Mesendoderm (in vitro differentiated cells): ENCODE data around the gene ADAM12.

Experiments
- DNase-seq: peaks from one replicate; pipeline ENCODE4 v3.0.0; 2013
- H2AK5ac ChIP-seq: 2 replicates; pipeline ENCODE4 v1.6.1; 2013; ENCODE audit warnings: low read length, inconsistent platforms
- H2BK120ac ChIP-seq: 2 replicates; pipeline ENCODE4 v1.6.1; 2013; ENCODE audit warnings: low read depth, mild to moderate bottlenecking, low read length, moderate library complexity, mixed read lengths
- H2BK15ac ChIP-seq: replicated peaks from 2 replicates; pipeline ENCODE4 v1.6.1; 2013; ENCODE audit warnings: low read depth, mild to moderate bottlenecking, moderate library complexity
- H2BK5ac ChIP-seq: 2 replicates; pipeline ENCODE4 v1.6.1; 2013; ENCODE audit warnings: low read length, inconsistent platforms
- H3K18ac ChIP-seq: 2 replicates; pipeline ENCODE4 v1.6.1; 2013; ENCODE audit warnings: mild to moderate bottlenecking, low read length, mixed read lengths
- H3K23ac ChIP-seq: one replicate; pipeline ENCODE4 v1.6.1; 2013; ENCODE audit warnings: low read length
- H3K27ac ChIP-seq: 2 replicates; pipeline ENCODE4 v1.5.1; 2013; ENCODE audit warnings: low read depth, mild to moderate bottlenecking, inconsistent platforms, low read length, moderate library complexity
- H3K27me3 ChIP-seq: 2 replicates; pipeline ENCODE4 v1.6.1; 2013; ENCODE audit warnings: low read length, control low read depth, mild to moderate bottlenecking, inconsistent platforms; ENCODE audit not compliant: insufficient read depth, poor library complexity
- H3K36me3 ChIP-seq: 2 replicates; pipeline ENCODE4 v1.6.1; 2013; ENCODE audit warnings: low read length, inconsistent platforms; ENCODE audit not compliant: control insufficient read depth, insufficient read depth
- H3K4ac ChIP-seq: one replicate; pipeline ENCODE4 v1.6.1; 2013; ENCODE audit warnings: low read depth, mild to moderate bottlenecking, low read length, moderate library complexity
- H3K4me1 ChIP-seq: 2 replicates; pipeline ENCODE4 v1.6.1; 2013; ENCODE audit warnings: low read depth, low read length, inconsistent platforms; ENCODE audit not compliant: control insufficient read depth
- H3K4me2 ChIP-seq: 2 replicates; pipeline ENCODE4 v1.6.1; 2013; ENCODE audit warnings: low read length
- H3K4me3 ChIP-seq: 2 replicates; pipeline ENCODE4 v1.5.1; 2013; ENCODE audit warnings: mild to moderate bottlenecking, low read length
- H3K56ac ChIP-seq: one replicate; pipeline ENCODE4 v1.6.1; 2013; ENCODE audit warnings: low read length
- H3K79me1 ChIP-seq: 2 replicates; pipeline ENCODE4 v1.6.1; 2013; ENCODE audit warnings: low read length, inconsistent platforms
- H3K79me2 ChIP-seq: 2 replicates; pipeline ENCODE4 v1.6.1; 2013; ENCODE audit warnings: mild to moderate bottlenecking, low read length; ENCODE audit not compliant: control insufficient read depth, insufficient read depth
- H3K9ac ChIP-seq: 2 replicates; pipeline ENCODE4 v1.6.1; 2013; ENCODE audit warnings: low read length, inconsistent platforms
- H4K5ac ChIP-seq: one replicate; pipeline ENCODE4 v1.6.1; 2013; ENCODE audit warnings: low read length
- H4K8ac ChIP-seq: one replicate; pipeline ENCODE4 v1.6.1; 2013; ENCODE audit warnings: low read depth, mild to moderate bottlenecking, control low read depth, low read length, moderate library complexity
- WGBS: extraction: QIAGEN DNeasy Blood & Tissue Kit; methylation state at CpG from one replicate; pipeline ENCODE4 v1.1.7; 2013; ENCODE audit warnings: low lambda C conversion rate, missing lambda C conversion rate; ENCODE audit not compliant: insufficient coverage; ENCODE audit errors: extremely low coverage; 5-methylcytosine and 5-hydroxymethylcytosine counted together

ADAM12 gene

DNA sequence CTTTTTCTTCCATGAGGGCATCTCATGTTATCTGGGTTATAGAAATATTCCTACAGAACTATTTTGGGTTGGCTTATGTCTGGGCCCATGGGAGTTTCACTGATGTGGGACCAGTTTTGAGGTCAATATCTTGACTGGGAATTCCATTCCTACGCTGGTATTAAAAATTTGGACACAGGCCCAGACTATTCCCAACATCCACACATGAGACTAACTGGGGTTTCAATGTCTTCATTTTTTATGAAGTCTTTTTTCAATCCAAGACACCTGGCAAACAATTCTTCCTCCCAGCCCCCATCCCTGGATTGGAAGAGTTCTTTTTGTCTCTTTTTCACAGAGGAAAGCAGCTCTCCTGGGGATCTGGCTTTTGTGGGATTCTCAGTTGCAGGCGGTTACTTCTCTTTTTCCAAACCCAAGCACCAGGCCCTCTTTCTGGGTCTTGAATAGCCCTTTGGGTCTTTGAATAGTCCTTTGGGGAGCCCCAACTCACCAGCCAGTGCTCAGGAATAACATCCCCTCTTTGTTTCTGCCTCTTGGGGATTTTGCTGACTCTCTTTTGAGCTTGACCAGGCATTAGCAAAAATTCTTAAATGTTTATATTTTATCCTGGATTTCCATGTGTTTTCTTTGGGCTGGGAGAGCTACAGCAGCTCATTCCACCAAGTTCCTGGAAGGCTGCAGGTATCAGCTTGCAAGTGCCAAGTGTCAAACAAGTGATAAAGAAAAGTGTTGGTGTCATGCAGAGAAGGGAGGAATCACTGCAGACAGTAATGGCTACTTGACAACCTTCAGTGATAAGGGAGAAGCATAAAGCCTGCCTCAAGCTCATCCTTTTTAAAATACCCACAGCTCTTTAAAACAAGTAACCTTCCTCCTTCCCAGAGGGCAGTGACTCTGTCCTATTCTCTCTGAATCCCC, 234.3 kb downstream of the ADAM12 start:
- Histone ChIP-seq H3K79me2 (no peaks in the 10 kb centered on the region), H3K36me3 (no peaks in the 10 kb centered on the region), H3K4me2 (no peak overlapping the region), H2BK120ac (no peak overlapping the region), H3K9ac (peak overlapping the region; percentile 15), H3K4me3 (no peak overlapping the region), H3K27me3 (no peaks in the 10 kb centered on the region), H3K18ac (peak overlapping the region; percentile 65), H3K23ac (no peak overlapping the region), H3K56ac (peak overlapping the region; percentile 75), H4K8ac (no peak overlapping the region), H3K27ac (peak overlapping the region; percentile 70), H2AK5ac (no peak overlapping the region), H3K4me1 (peaks cover 15% of the 10 kb centered on the region), H2BK5ac (peak overlapping the region; percentile 88), H4K5ac (no peak overlapping the region), H3K4ac (no peak overlapping the region), H3K79me1 (no peaks in the 10 kb centered on the region), H2BK15ac (no peak overlapping the region)
- DNase-seq, result peak; percentile 93
- no CpG with 5 or more reads among the region's 2 CpGs for WGBS

DNA sequence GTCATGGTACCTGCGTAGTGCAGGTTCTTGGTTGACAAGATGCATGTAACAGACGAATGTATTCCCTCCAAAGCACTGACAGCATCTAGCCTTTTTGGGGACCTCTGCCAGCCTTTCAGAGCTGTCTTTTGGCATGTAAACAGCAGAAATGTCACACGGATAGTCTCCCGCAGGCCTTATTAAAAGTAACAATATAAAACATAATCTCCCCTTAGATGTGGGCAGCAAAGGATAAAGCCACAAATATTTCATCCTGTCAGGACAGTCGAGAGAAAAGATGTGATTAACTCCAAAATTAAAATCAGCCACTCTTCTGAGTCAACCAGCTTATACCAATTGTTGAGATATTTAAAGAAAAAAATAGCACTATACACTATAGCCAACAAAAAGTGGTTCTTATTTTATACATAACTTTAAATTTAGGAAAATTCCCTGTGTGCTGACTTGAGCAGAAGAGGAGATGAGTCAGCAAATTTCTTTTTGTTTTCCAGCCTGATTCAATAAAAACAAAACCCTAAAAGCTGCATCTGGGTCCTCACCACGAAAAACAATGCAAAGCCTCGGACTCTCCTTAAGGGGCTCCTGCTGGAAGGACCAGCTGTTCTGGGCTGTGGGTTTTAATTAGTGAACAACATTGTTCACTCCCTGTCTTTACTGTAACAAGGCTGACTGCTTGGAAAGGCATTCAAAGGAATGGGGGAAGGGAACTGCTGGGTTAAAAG, 240.2 kb downstream of the ADAM12 start:
- WGBS, result no CpG with 5 or more reads among the region's 7 CpGs
- peak; percentile 29 for DNase-seq
- no peak overlapping the region for H3K4me2 ChIP-seq

DNA sequence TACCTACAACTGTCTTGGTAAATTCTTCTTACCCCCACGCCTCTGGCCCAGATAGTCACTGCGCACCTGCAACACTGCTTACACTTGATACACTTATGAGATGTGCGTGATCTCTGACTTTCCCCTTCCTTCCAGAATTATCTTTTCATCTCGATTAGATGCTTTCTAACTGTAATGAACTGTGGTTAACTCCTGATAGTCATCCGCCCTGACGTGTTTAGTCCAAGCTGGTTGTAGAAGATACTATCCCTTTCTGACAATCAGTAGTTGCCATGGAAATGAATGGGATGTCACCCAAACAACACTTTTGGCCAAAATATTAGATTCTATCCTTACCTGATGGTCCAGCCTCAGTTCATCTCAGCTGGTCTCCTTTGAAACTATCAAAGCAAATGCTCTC, 241.5 kb downstream of the ADAM12 start:
- no peak overlapping the region for H4K5ac ChIP-seq
- H2AK5ac ChIP-seq, result no peak overlapping the region
- no peak overlapping the region for H2BK15ac ChIP-seq
- H3K4me2 ChIP-seq, result no peak overlapping the region
- H4K8ac ChIP-seq, result no peak overlapping the region
- no peaks in the 10 kb centered on the region for H3K4me1 ChIP-seq
- H3K27me3 ChIP-seq, result no peaks in the 10 kb centered on the region
- H3K4me3 ChIP-seq, result no peak overlapping the region
- H3K4ac ChIP-seq, result no peak overlapping the region
- no peak for DNase-seq
- H3K9ac ChIP-seq, result no peak overlapping the region
- no peak overlapping the region for H2BK5ac ChIP-seq
- H3K18ac ChIP-seq, result no peak overlapping the region
- no peak overlapping the region for H3K27ac ChIP-seq
- no peak overlapping the region for H3K56ac ChIP-seq
- no peaks in the 10 kb centered on the region for H3K79me1 ChIP-seq
- H3K23ac ChIP-seq, result no peak overlapping the region
- WGBS, result no CpG with 5 or more reads among the region's 6 CpGs
- no peaks in the 10 kb centered on the region for H3K79me2 ChIP-seq
- H2BK120ac ChIP-seq, result no peak overlapping the region
- H3K36me3 ChIP-seq, result no peaks in the 10 kb centered on the region

More for the DNA sequence above, 240.2 kb downstream of the ADAM12 start:
- H4K5ac ChIP-seq, result no peak overlapping the region
- H3K27ac ChIP-seq, result no peak overlapping the region
- peak overlapping the region; percentile 72 for H2AK5ac ChIP-seq
- no peak overlapping the region for H3K23ac ChIP-seq
- H4K8ac ChIP-seq, result no peak overlapping the region
- no peaks in the 10 kb centered on the region for H3K36me3 ChIP-seq
- H3K18ac ChIP-seq, result peak overlapping the region; percentile 76
- no peaks in the 10 kb centered on the region for H3K27me3 ChIP-seq
- no peaks in the 10 kb centered on the region for H3K79me1 ChIP-seq
- H3K56ac ChIP-seq, result peak overlapping the region; percentile 35
- H2BK5ac ChIP-seq, result no peak overlapping the region
- H3K4me1 ChIP-seq, result no peaks in the 10 kb centered on the region
- no peak overlapping the region for H3K9ac ChIP-seq
- no peak overlapping the region for H3K4ac ChIP-seq
- H3K4me3 ChIP-seq, result no peak overlapping the region
- H3K79me2 ChIP-seq, result no peaks in the 10 kb centered on the region
- H2BK15ac ChIP-seq, result no peak overlapping the region
- no peak overlapping the region for H2BK120ac ChIP-seq

DNA sequence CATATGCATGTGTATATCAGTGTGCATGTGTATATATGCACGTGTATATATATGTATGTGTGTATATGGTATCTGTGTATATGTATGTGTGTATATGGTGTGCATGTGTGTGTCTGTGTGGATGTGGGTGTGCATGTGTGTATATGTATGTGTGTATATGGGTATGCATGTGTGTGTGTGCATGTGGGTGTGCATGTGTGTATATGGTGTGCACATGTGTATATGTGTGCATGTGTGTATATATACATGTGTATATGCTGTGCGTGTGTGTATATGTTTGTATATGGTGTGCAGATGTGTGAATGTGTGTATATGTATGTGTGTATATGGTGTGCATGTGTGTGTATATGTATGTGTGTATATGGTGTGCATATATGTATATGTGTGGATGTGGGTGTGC, 245.2 kb downstream of the ADAM12 start:
- no peak overlapping the region for H4K5ac ChIP-seq
- no peaks in the 10 kb centered on the region for H3K79me2 ChIP-seq
- H3K56ac ChIP-seq, result no peak overlapping the region
- no peak overlapping the region for H2BK5ac ChIP-seq
- H2AK5ac ChIP-seq, result no peak overlapping the region
- no peak overlapping the region for H3K18ac ChIP-seq
- no peak overlapping the region for H2BK15ac ChIP-seq
- no peak overlapping the region for H3K23ac ChIP-seq
- H3K27me3 ChIP-seq, result no peaks in the 10 kb centered on the region
- no peak overlapping the region for H4K8ac ChIP-seq
- no CpG with 5 or more reads among the region's 2 CpGs for WGBS
- H3K4me2 ChIP-seq, result no peak overlapping the region
- DNase-seq, result no peak
- no peak overlapping the region for H2BK120ac ChIP-seq
- no peaks in the 10 kb centered on the region for H3K36me3 ChIP-seq
- no peak overlapping the region for H3K4me3 ChIP-seq
- H3K4me1 ChIP-seq, result no peaks in the 10 kb centered on the region
- H3K79me1 ChIP-seq, result no peaks in the 10 kb centered on the region
- H3K9ac ChIP-seq, result no peak overlapping the region
- no peak overlapping the region for H3K27ac ChIP-seq
- no peak overlapping the region for H3K4ac ChIP-seq

DNA sequence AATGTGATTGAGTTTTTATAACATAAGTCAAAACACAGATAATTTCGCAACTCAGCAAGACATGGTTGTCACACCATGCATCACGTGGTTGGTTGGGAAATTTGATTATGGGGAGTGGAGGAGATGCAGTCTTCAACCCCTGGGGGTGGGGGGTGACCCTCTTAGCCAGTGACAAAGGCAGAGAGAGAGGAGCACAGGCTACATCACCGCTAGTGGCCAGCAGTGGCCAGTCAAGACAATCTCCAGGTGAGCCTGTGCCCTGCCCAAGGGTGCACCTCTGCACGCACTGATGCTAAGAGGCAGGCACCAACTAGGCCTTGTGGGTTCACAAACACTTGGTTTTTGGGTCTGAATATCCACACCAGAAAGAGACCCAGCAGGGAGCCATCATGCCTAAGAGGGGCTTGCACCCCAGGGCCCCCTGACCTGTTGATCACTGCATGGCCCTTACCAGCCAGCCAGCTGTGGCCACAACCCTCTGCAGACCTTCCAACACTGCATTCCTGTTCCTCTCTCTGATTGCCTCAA, 247.5 kb downstream of the ADAM12 start:
- no peaks in the 10 kb centered on the region for H3K36me3 ChIP-seq
- H3K4me3 ChIP-seq, result no peak overlapping the region
- H3K18ac ChIP-seq, result no peak overlapping the region
- no peak overlapping the region for H3K4me2 ChIP-seq
- H3K27ac ChIP-seq, result no peak overlapping the region
- no peaks in the 10 kb centered on the region for H3K27me3 ChIP-seq
- DNase-seq, result no peak
- H2BK120ac ChIP-seq, result no peak overlapping the region
- H3K23ac ChIP-seq, result no peak overlapping the region
- no peak overlapping the region for H4K8ac ChIP-seq
- no peak overlapping the region for H3K4ac ChIP-seq
- H2BK5ac ChIP-seq, result no peak overlapping the region
- no peak overlapping the region for H3K56ac ChIP-seq
- H2AK5ac ChIP-seq, result peak overlapping the region; percentile 80
- H3K79me2 ChIP-seq, result no peaks in the 10 kb centered on the region
- no peaks in the 10 kb centered on the region for H3K79me1 ChIP-seq
- no peak overlapping the region for H3K9ac ChIP-seq
- WGBS, result no CpG with 5 or more reads among the region's 4 CpGs
- no peak overlapping the region for H2BK15ac ChIP-seq
- peaks cover 4% of the 10 kb centered on the region for H3K4me1 ChIP-seq
- H4K5ac ChIP-seq, result no peak overlapping the region
